Measurements from ENCODE around the gene SKI. TPM values are rescaled to one million over a fixed set of nuclear protein-coding genes. Genes with fewer than 3 reads are reported as not detected.
"Not testable (repeated sequence)": the region's sequence is repeated elsewhere in the genome, so short reads cannot be mapped to it uniquely, and the experiment has no call there.

Gene SKI
- total RNA-seq, 1 experiment from 2014 or later: 16.5 TPM

GRCh38 chr1:2259668-2260402 is 31.7 kb downstream of the SKI start:
- no peak for DNase-seq (ENCODE audit: low read depth)

GRCh38 chr1:2260470-2260869 is 32.4 kb downstream of the SKI start:
- not testable (repeated sequence) for DNase-seq (ENCODE audit: low read depth)

GRCh38 chr1:2260917-2261316 is 32.8 kb downstream of the SKI start:
- DNase-seq (ENCODE audit: low read depth): no peak

- not testable (repeated sequence) for DNase-seq (ENCODE audit: low read depth)
These were observed 33.6 kb downstream of the SKI start for GRCh38 chr1:2261476-2262395.

GRCh38 chr1:2266301-2266975 is 38.3 kb downstream of the SKI start:
- no peak for DNase-seq (ENCODE audit: low read depth)

GRCh38 chr1:2267051-2267830 is 39.1 kb downstream of the SKI start:
- DNase-seq (ENCODE audit: low read depth): no peak

- DNase-seq (ENCODE audit: low read depth): no peak
These were observed 39.7 kb downstream of the SKI start for GRCh38 chr1:2267862-2268261.

GRCh38 chr1:2268285-2269056 is 40.4 kb downstream of the SKI start:
- DNase-seq (ENCODE audit: low read depth): no peak

GRCh38 chr1:2269193-2269921 is 41.2 kb downstream of the SKI start:
- no peak for DNase-seq (ENCODE audit: low read depth)

- DNase-seq (ENCODE audit: low read depth): no peak
These were observed 41.8 kb downstream of the SKI start for GRCh38 chr1:2269922-2270259.

GRCh38 chr1:2270260-2271100 is 42.4 kb downstream of the SKI start:
- no peak for DNase-seq (ENCODE audit: low read depth)

GRCh38 chr1:2271211-2271721 is 43.1 kb downstream of the SKI start:
- DNase-seq (ENCODE audit: low read depth): no peak

- DNase-seq (ENCODE audit: low read depth): no peak
These were observed 43.9 kb downstream of the SKI start for GRCh38 chr1:2271841-2272655.

- DNase-seq (ENCODE audit: low read depth): no peak
These were observed 44.7 kb downstream of the SKI start for GRCh38 chr1:2272686-2273400.

- DNase-seq (ENCODE audit: low read depth): no peak
These were observed 45.4 kb downstream of the SKI start for GRCh38 chr1:2273401-2274090.

GRCh38 chr1:2274231-2274928 is 46.3 kb downstream of the SKI start:
- no peak for DNase-seq (ENCODE audit: low read depth)

Measured in LHCN-M2 (cell line).